ENCODE measurements around the gene RPRD1A.

The RPRD1A gene

GRCh38 chr18:36107477-36107876 is 40.1 kb upstream of the RPRD1A start:
- no peak for DNase-seq (ENCODE audit: low read depth in 1 of 2, low spot score in 1 of 2)
- Histone ChIP-seq H3K4me3 (replicated peaks; ENCODE audit: insufficient read depth, low read length) (no peak overlapping the region), H3K27me3 (ENCODE audit: insufficient read depth, poor library complexity, severe bottlenecking) (no peaks in the 10 kb centered on the region), H3K27ac (replicated peaks) (no peak overlapping the region)
- TF ChIP-seq, protein P1, sequence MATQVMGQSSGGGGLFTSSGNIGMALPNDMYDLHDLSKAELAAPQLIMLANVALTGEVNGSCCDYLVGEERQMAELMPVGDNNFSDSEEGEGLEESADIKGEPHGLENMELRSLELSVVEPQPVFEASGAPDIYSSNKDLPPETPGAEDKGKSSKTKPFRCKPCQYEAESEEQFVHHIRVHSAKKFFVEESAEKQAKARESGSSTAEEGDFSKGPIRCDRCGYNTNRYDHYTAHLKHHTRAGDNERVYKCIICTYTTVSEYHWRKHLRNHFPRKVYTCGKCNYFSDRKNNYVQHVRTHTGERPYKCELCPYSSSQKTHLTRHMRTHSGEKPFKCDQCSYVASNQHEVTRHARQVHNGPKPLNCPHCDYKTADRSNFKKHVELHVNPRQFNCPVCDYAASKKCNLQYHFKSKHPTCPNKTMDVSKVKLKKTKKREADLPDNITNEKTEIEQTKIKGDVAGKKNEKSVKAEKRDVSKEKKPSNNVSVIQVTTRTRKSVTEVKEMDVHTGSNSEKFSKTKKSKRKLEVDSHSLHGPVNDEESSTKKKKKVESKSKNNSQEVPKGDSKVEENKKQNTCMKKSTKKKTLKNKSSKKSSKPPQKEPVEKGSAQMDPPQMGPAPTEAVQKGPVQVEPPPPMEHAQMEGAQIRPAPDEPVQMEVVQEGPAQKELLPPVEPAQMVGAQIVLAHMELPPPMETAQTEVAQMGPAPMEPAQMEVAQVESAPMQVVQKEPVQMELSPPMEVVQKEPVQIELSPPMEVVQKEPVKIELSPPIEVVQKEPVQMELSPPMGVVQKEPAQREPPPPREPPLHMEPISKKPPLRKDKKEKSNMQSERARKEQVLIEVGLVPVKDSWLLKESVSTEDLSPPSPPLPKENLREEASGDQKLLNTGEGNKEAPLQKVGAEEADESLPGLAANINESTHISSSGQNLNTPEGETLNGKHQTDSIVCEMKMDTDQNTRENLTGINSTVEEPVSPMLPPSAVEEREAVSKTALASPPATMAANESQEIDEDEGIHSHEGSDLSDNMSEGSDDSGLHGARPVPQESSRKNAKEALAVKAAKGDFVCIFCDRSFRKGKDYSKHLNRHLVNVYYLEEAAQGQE (IDR thresholded peaks at IDR 0.05; ENCODE audit: insufficient replicate concordance, low read depth): no peak
- TF ChIP-seq POLR2AphosphoS5 (IDR thresholded peaks at IDR 0.05; ENCODE audit: low read depth) (no peak), SPI1 (IDR thresholded peaks at IDR 0.05; ENCODE audit: borderline replicate concordance, low read depth) (no peak), GABPA (IDR thresholded peaks at IDR 0.05; ENCODE audit: low read depth) (no peak)
- TF ChIP-seq, protein P2, sequence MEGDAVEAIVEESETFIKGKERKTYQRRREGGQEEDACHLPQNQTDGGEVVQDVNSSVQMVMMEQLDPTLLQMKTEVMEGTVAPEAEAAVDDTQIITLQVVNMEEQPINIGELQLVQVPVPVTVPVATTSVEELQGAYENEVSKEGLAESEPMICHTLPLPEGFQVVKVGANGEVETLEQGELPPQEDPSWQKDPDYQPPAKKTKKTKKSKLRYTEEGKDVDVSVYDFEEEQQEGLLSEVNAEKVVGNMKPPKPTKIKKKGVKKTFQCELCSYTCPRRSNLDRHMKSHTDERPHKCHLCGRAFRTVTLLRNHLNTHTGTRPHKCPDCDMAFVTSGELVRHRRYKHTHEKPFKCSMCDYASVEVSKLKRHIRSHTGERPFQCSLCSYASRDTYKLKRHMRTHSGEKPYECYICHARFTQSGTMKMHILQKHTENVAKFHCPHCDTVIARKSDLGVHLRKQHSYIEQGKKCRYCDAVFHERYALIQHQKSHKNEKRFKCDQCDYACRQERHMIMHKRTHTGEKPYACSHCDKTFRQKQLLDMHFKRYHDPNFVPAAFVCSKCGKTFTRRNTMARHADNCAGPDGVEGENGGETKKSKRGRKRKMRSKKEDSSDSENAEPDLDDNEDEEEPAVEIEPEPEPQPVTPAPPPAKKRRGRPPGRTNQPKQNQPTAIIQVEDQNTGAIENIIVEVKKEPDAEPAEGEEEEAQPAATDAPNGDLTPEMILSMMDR (IDR thresholded peaks at IDR 0.05; ENCODE audit: insufficient read depth, low read length): no peak

GRCh38 chr18:36104749-36105148 is 37.4 kb upstream of the RPRD1A start:
- no peaks in the 10 kb centered on the region for H3K27me3 ChIP-seq (ENCODE audit: insufficient read depth, poor library complexity, severe bottlenecking)
- no peak overlapping the region for H3K27ac ChIP-seq (replicated peaks)
- no peak overlapping the region for H3K4me3 ChIP-seq (replicated peaks; ENCODE audit: insufficient read depth, low read length)
- DNase-seq (ENCODE audit: low read depth in 1 of 2, low spot score in 1 of 2): no peak
- TF ChIP-seq POLR2AphosphoS5 (IDR thresholded peaks at IDR 0.05; ENCODE audit: low read depth) (no peak), SPI1 (IDR thresholded peaks at IDR 0.05; ENCODE audit: borderline replicate concordance, low read depth) (no peak), GABPA (IDR thresholded peaks at IDR 0.05; ENCODE audit: low read depth) (no peak)
- TF ChIP-seq, protein P2 (IDR thresholded peaks at IDR 0.05; ENCODE audit: insufficient read depth, low read length): no peak
- TF ChIP-seq, protein P1 (IDR thresholded peaks at IDR 0.05; ENCODE audit: insufficient replicate concordance, low read depth): no peak

DNA sequence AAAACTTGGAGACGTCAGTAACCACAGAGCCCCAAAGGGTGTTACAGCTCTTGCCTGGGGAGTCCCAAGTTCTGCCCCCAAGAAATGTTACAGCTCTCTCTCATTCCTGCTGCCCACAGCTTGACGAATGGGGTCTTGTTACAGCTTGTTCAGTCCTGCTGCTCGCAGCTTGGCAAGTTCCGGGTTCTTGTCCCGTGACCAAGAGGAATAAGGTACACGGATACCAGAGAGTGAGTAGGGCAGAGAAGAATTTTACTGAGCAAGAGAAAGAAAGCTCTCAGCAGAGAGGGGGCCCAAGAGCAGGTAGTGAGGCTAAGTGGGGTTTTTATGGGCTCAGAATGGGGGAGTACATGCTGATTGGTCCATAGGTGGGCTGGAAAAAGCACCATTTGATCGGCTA is 34.6 kb upstream of the RPRD1A start:
- no peak for TF ChIP-seq GABPA (IDR thresholded peaks at IDR 0.05; ENCODE audit: low read depth)
- no peak overlapping the region for H3K27ac ChIP-seq (replicated peaks)
- no peaks in the 10 kb centered on the region for H3K27me3 ChIP-seq (ENCODE audit: insufficient read depth, poor library complexity, severe bottlenecking)
- DNase-seq (ENCODE audit: low read depth in 1 of 2, low spot score in 1 of 2): no peak
- H3K4me3 ChIP-seq (replicated peaks; ENCODE audit: insufficient read depth, low read length): no peak overlapping the region

GRCh38 chr18:36099311-36099710 is 32.0 kb upstream of the RPRD1A start:
- H3K4me3 ChIP-seq (replicated peaks; ENCODE audit: insufficient read depth, low read length): no peak overlapping the region
- TF ChIP-seq GABPA (IDR thresholded peaks at IDR 0.05; ENCODE audit: low read depth): no peak
- no peak for TF ChIP-seq SPI1 (IDR thresholded peaks at IDR 0.05; ENCODE audit: borderline replicate concordance, low read depth)
- TF ChIP-seq, protein P2 (IDR thresholded peaks at IDR 0.05; ENCODE audit: insufficient read depth, low read length): no peak
- TF ChIP-seq, protein P1 (IDR thresholded peaks at IDR 0.05; ENCODE audit: insufficient replicate concordance, low read depth): no peak
- no peak for TF ChIP-seq POLR2AphosphoS5 (IDR thresholded peaks at IDR 0.05; ENCODE audit: low read depth)
- H3K27me3 ChIP-seq (ENCODE audit: insufficient read depth, poor library complexity, severe bottlenecking): no peaks in the 10 kb centered on the region
- H3K27ac ChIP-seq (replicated peaks): no peak overlapping the region
- no peak for DNase-seq (ENCODE audit: low read depth in 1 of 2, low spot score in 1 of 2)

Measured in HL-60 (cell line).